Natural killer cell (primary cell): ENCODE measurements around the gene GSG1L. TPM values are rescaled to one million over a fixed set of nuclear protein-coding genes. Genes with fewer than 3 reads are reported as not detected.

ENCODE experiments used
- ATAC-seq, 3 donors: fragments of 150-1000 bp in 2 of 3; fragments of 200-7000 bp in 1 of 3; cut with Tn5 transposase; 1 replicate in 1 of 3; 2 replicates in 2 of 3; pipeline ENCODE4 v1.10.0; 2021; ENCODE audit warnings: mild to moderate bottlenecking in 2 of 3, moderate library complexity in 2 of 3
- DNase-seq, 2 donors: peaks; one replicate each; pipeline versions ENCODE4 v3.0.0 to v3.0.0-alpha.2; 2013 to 2021; ENCODE audit warnings: mixed read lengths in 1 of 2
- H3K27ac ChIP-seq: one replicate; pipeline ENCODE4 v1.5.1; 2013; ENCODE audit warnings: mild to moderate bottlenecking, low read length
- H3K27me3 ChIP-seq: one replicate; pipeline ENCODE4 v1.6.1; 2013; ENCODE audit warnings: low read length; ENCODE audit not compliant: control insufficient read depth, insufficient read depth
- H3K36me3 ChIP-seq: one replicate; pipeline ENCODE4 v1.6.1; 2013; ENCODE audit warnings: low read length; ENCODE audit not compliant: control insufficient read depth, insufficient read depth
- H3K4me1 ChIP-seq: one replicate; pipeline ENCODE4 v1.6.1; 2013; ENCODE audit warnings: low read length; ENCODE audit not compliant: control insufficient read depth, insufficient read depth
- H3K4me3 ChIP-seq: one replicate; pipeline ENCODE4 v1.5.1; 2013; ENCODE audit warnings: low read length
- H3K9me3 ChIP-seq: one replicate; pipeline ENCODE4 v1.6.1; 2013; ENCODE audit warnings: low read length; ENCODE audit not compliant: control insufficient read depth, insufficient read depth
- H3K27ac Mint-ChIP-seq, 2 donors: one replicate each; pipeline ENCODE4 v1.8.0; 2022; ENCODE audit warnings: mild to moderate bottlenecking in 2 of 2, mixed read lengths in 2 of 2, moderate library complexity in 1 of 2
- H3K27me3 Mint-ChIP-seq, 2 donors: one replicate each; pipeline ENCODE4 v1.8.0; 2022; ENCODE audit warnings: low read depth in 2 of 2, mixed read lengths in 2 of 2
- H3K36me3 Mint-ChIP-seq: one replicate; pipeline ENCODE4 v1.8.0; 2022; ENCODE audit warnings: mixed read lengths
- H3K4me1 Mint-ChIP-seq, 2 donors: one replicate each; pipeline ENCODE4 v1.8.0; 2022; ENCODE audit warnings: mixed read lengths in 2 of 2
- H3K4me3 Mint-ChIP-seq: one replicate; pipeline ENCODE4 v1.8.0; 2022; ENCODE audit warnings: mild to moderate bottlenecking, moderate library complexity, mixed read lengths
- H3K9me3 Mint-ChIP-seq, 2 donors: one replicate each; pipeline ENCODE4 v1.8.0; 2022; ENCODE audit warnings: mixed read lengths in 2 of 2
- CTCF ChIP-seq: fragments of 200-600 bp; IDR thresholded peaks from one replicate; pipeline ENCODE4 v1.8.0; 2022; ENCODE audit warnings: antibody characterized with exemption
- WGBS: methylation state at CpG from one replicate; pipeline ENCODE4 v1.1.7; 2013; ENCODE audit warnings: missing lambda C conversion rate; ENCODE audit not compliant: insufficient coverage; 5-methylcytosine and 5-hydroxymethylcytosine counted together
- intact Hi-C: fragments of 100-400 bp; cut with micrococcal nuclease; formaldehyde crosslinking; loops from one replicate; pipeline ENCODE4 v1.14.2; 2022
- total RNA-seq, 4 donors: library from RNA; stranded (reverse); fragments of 120-200 nt in 1 of 4; gene quantifications; one replicate each; pipeline versions ENCODE4 v1.2.3 to v1.2.4, GENCODE V29; 2013 to 2022

The GSG1L gene
- total RNA-seq, 3 donors from 2014 or later (not counting 1 experiment from before 2014, with no cell fraction given) = 0.25 TPM; not detected in 2

- intact Hi-C loops = no loop called here
- H3K27ac ChIP-seq = no peak overlapping the region
- H3K36me3 Mint-ChIP-seq = peaks cover 11% of the 10 kb centered on the region
- 95% methylated on average over 11 of the region's 11 CpGs for WGBS
- no peaks in the 10 kb centered on the region for H3K4me1 Mint-ChIP-seq
- no peak for ATAC-seq
- no peak overlapping the region for H3K4me3 ChIP-seq
- H3K4me1 ChIP-seq = no peaks in the 10 kb centered on the region
- no peak for DNase-seq
- TF ChIP-seq CTCF = no peak
- H3K9me3 Mint-ChIP-seq = no peaks in the 10 kb centered on the region
- peaks cover 5% of the 10 kb centered on the region for H3K36me3 ChIP-seq
- H3K27ac Mint-ChIP-seq = no peak overlapping the region
- H3K9me3 ChIP-seq = no peaks in the 10 kb centered on the region
- H3K4me3 Mint-ChIP-seq = no peak overlapping the region
- no peaks in the 10 kb centered on the region for H3K27me3 ChIP-seq
- no peaks in the 10 kb centered on the region for H3K27me3 Mint-ChIP-seq
Observed at GRCh38 chr16:27738596-27738995, 324.9 kb downstream of the GSG1L start.

Other genes with a start within 250 kb of the GSG1L start
- 100 to 1,000 TPM; 233 to 321 (median 240) TPM for gene XPO6, start 148.3 kb upstream of the GSG1L start, total RNA-seq
- gene SBK1, start 228.8 kb upstream of the GSG1L start, total RNA-seq = 10 to 100 TPM; 59.3 to 60.9 (median 59.8) TPM